HepG2 (cell line): ENCODE measurements around the gene CDH23. TPM values are rescaled to one million over a fixed set of nuclear protein-coding genes. Genes with fewer than 3 reads are reported as not detected.
A peak's percentile ranks its signal among the peaks of the same experiment; 100 is the strongest.

Experiments used
- AGO2 ChIP-seq: fragments of 200-400 bp; formaldehyde crosslinking; optimal IDR thresholded peaks from 2 replicates; pipeline ENCODE3; 2017; ENCODE audit warnings: mild to moderate bottlenecking, low read depth, low read length, moderate library complexity
- KIAA2018 ChIP-seq: sonication (generic); formaldehyde crosslinking; IDR thresholded peaks from 2 replicates; pipeline ENCODE4 v1.5.0; 2020; ENCODE audit warnings: mild to moderate bottlenecking, missing genetic modification reagents, borderline replicate concordance
- POLR2AphosphoS2 ChIP-seq: IDR thresholded peaks from 2 replicates; pipeline ENCODE4 v1.6.1; 2011; ENCODE audit warnings: low read depth, low read length, improper control_type of control experiment
- ZNF33A ChIP-seq: sonication (generic); formaldehyde crosslinking; IDR thresholded peaks from 2 replicates; pipeline ENCODE4 v1.5.1; 2020; ENCODE audit warnings: missing genetic modification reagents, mild to moderate bottlenecking, moderate library complexity, borderline replicate concordance
- ZNF792 ChIP-seq: IDR thresholded peaks from 2 replicates; pipeline ENCODE4 v1.6.1; 2016
- polyA plus RNA-seq, 8 experiments: library from polyadenylated mRNA; depleted of rRNA in 3 of 8; stranded (reverse) in 7 of 8; unstranded in 1 of 8; fragments of >200 nt; fragmentation: Illumina TruSeq in 4 of 8; extraction: Trizol in 4 of 8; gene quantifications; 2 replicates each; pipeline versions ENCODE4 v1.2.1 to v1.2.3, GENCODE V29; 2011 to 2016; ENCODE audit warnings: low read depth in 4 of 8, missing spikeins in 1 of 8, mixed read lengths in 1 of 8; ENCODE audit not compliant: insufficient read depth in 1 of 8
- total RNA-seq, 5 experiments: library from RNA; depleted of rRNA; stranded (reverse); fragments of >200 nt; fragmentation: Illumina TruSeq; extraction: Trizol; gene quantifications; 2 replicates each; pipeline ENCODE4 v1.2.3, GENCODE V29; 2016; ENCODE audit warnings: low read depth in 1 of 5
- TF ChIP-seq, protein P1 (sequence below): sonication (generic); formaldehyde crosslinking; IDR thresholded peaks from 2 replicates; pipeline ENCODE4 v1.8.0; 2023; ENCODE audit warnings: mild to moderate bottlenecking, missing genetic modification reagents

CDH23 gene
- total and polyA plus RNA-seq, 2 of the 13 experiments (the other 11 are each of a cell fraction or from before 2014, with no cell fraction given), result 0.13 TPM; not detected in 1

DNA sequence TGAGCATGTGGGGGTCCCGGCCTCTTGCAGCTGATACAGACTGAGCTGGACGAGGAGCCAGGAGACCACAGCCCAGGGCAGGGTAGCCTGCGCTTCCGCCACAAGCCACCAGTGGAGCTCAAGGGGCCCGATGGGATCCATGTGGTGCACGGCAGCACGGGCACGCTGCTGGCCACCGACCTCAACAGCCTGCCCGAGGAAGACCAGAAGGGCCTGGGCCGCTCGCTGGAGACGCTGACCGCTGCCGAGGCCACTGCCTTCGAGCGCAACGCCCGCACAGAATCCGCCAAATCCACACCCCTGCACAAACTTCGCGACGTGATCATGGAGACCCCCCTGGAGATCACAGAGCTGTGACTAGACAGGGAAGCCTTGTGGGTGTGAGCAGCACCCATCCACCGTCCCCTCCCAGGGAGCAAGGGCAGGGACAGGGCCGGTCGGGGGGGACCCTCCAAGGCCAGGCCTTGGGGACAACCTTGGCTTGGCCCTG is 418.2 kb downstream of the CDH23 start (continued):
- TF ChIP-seq KIAA2018 (CRISPR knock-in tag) (no peak), POLR2AphosphoS2 (no peak), ZNF33A (no peak), AGO2 (peak; percentile 96), ZNF792 (CRISPR knock-in tag) (no peak)
- TF ChIP-seq, protein P1, sequence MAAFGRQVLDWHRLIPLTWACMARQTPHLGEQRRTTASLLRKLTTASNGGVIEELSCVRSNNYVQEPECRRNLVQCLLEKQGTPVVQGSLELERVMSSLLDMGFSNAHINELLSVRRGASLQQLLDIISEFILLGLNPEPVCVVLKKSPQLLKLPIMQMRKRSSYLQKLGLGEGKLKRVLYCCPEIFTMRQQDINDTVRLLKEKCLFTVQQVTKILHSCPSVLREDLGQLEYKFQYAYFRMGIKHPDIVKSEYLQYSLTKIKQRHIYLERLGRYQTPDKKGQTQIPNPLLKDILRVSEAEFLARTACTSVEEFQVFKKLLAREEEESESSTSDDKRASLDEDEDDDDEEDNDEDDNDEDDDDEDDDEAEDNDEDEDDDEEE (CRISPR knock-in tag), result no peak
- TF ChIP-seq, all 625 proteins: peak for 5
